ENCODE data around the gene GLI2. TPM values are rescaled to one million over a fixed set of nuclear protein-coding genes. Genes with fewer than 3 reads are reported as not detected.

GLI2 gene
- total and polyA plus RNA-seq, 8 donors, result 0.45 to 2.8 (median 0.68) TPM; not detected in 1

- TF ChIP-seq POLR2AphosphoS5 (IDR thresholded peaks at IDR 0.05) (no peak), POLR2A (IDR thresholded peaks at IDR 0.05) (no peak), EP300 (IDR thresholded peaks at IDR 0.05) (no peak)
- TF ChIP-seq, protein P1, sequence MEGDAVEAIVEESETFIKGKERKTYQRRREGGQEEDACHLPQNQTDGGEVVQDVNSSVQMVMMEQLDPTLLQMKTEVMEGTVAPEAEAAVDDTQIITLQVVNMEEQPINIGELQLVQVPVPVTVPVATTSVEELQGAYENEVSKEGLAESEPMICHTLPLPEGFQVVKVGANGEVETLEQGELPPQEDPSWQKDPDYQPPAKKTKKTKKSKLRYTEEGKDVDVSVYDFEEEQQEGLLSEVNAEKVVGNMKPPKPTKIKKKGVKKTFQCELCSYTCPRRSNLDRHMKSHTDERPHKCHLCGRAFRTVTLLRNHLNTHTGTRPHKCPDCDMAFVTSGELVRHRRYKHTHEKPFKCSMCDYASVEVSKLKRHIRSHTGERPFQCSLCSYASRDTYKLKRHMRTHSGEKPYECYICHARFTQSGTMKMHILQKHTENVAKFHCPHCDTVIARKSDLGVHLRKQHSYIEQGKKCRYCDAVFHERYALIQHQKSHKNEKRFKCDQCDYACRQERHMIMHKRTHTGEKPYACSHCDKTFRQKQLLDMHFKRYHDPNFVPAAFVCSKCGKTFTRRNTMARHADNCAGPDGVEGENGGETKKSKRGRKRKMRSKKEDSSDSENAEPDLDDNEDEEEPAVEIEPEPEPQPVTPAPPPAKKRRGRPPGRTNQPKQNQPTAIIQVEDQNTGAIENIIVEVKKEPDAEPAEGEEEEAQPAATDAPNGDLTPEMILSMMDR (IDR thresholded peaks at IDR 0.05), result no peak
- H3K4me1 ChIP-seq, result peaks cover 0 to 10% (median 6%) of the 10 kb centered on the region in 4 donors
- WGBS, 5 donors, result 84 to 97% (median 93%) methylated on average over 4 to 5 of the region's 5 CpGs
- H3K27me3 ChIP-seq, result peaks cover 0 to 7% (median 0%) of the 10 kb centered on the region in 3 donors
- H3K36me3 ChIP-seq, result no peaks in the 10 kb centered on the region
- no peak overlapping the region for H3K4me3 ChIP-seq
- intact Hi-C loops (cut with DNase I; ENCODE audit: low total_unique reads), result no loop called here
- no peak for DNase-seq
- H3K27ac ChIP-seq, result no peak overlapping the region
- no peaks in the 10 kb centered on the region for H3K9me3 ChIP-seq
Observed at GRCh38 chr2:120777787-120778186, 42.1 kb downstream of the GLI2 start.

GRCh38 chr2:120778244-120778643 lies 42.6 kb downstream of the GLI2 start:
- intact Hi-C loops (cut with DNase I; ENCODE audit: low total_unique reads), result no loop called here
- WGBS, 5 donors, result 81 to 88% (median 83%) methylated on average over 10 to 12 of the region's 12 CpGs
- Histone ChIP-seq H3K4me3 (no peak overlapping the region), H3K27me3 (peaks cover 0 to 7% (median 0%) of the 10 kb centered on the region in 3 donors), H3K36me3 (no peaks in the 10 kb centered on the region), H3K27ac (no peak overlapping the region), H3K4me1 (peaks cover 3 to 12% (median 9%) of the 10 kb centered on the region in 4 donors), H3K9me3 (no peaks in the 10 kb centered on the region)
- no peak for DNase-seq
- no peak for TF ChIP-seq EP300 (IDR thresholded peaks at IDR 0.05)
- TF ChIP-seq POLR2AphosphoS5 (IDR thresholded peaks at IDR 0.05), result no peak
- TF ChIP-seq, protein P1 (IDR thresholded peaks at IDR 0.05), result no peak
- TF ChIP-seq POLR2A (IDR thresholded peaks at IDR 0.05), result no peak

DNA sequence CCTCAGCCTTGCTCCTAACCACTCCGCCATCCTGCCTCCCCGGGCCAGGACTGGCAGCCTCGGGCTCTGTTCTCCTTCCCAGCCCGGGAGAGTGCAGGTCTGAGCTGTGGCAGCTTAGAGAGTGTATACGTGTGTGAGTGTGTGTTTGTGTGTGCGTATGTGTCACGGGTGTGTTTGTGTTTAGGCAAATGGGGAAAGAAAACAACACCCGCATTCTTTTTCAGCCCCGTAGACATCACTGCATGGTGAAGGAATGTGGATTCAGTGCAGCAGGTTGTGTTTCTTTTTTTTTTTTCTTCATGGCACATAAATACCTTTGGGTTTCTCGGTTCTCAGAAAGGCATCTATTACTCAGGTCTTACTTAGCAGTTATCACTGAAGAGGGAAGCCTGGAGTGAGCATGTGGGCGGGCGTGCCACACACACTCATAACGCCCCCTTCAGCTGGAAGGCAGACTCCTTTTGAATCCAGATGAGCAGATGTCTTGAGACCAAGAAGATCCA lies 44.2 kb downstream of the GLI2 start:
- DNase-seq, result peak in 1 of 2 donors; percentile 49
- H3K4me3 ChIP-seq, result no peak overlapping the region
- 55 to 64% (median 58%) methylated on average over 13 of the region's 13 CpGs for WGBS, 5 donors
- H3K27me3 ChIP-seq, result peaks cover 0 to 7% (median 0%) of the 10 kb centered on the region in 3 donors
- no peaks in the 10 kb centered on the region for H3K36me3 ChIP-seq
- intact Hi-C loops (cut with DNase I; ENCODE audit: low total_unique reads), result no loop called here
- H3K4me1 ChIP-seq, result peaks cover 5 to 23% (median 18%) of the 10 kb centered on the region in 4 donors
- H3K27ac ChIP-seq, result no peak overlapping the region
- H3K9me3 ChIP-seq, result no peaks in the 10 kb centered on the region
- no peak for TF ChIP-seq POLR2AphosphoS5 (IDR thresholded peaks at IDR 0.05)
- TF ChIP-seq EP300 (IDR thresholded peaks at IDR 0.05), result no peak

GRCh38 chr2:120780402-120780801 lies 44.7 kb downstream of the GLI2 start:
- WGBS, 5 donors, result 27 to 40% (median 31%) methylated on average over 5 to 7 of the region's 7 CpGs
- Histone ChIP-seq H3K27ac (no peak overlapping the region), H3K4me1 (peaks cover 5 to 23% (median 18%) of the 10 kb centered on the region in 4 donors), H3K36me3 (no peaks in the 10 kb centered on the region), H3K4me3 (no peak overlapping the region), H3K9me3 (no peaks in the 10 kb centered on the region), H3K27me3 (peaks cover 0 to 7% (median 0%) of the 10 kb centered on the region in 3 donors)
- intact Hi-C loops (cut with DNase I; ENCODE audit: low total_unique reads), result no loop called here
- TF ChIP-seq, protein P1 (IDR thresholded peaks at IDR 0.05), result no peak
- TF ChIP-seq EP300 (IDR thresholded peaks at IDR 0.05), result no peak
- TF ChIP-seq POLR2A (IDR thresholded peaks at IDR 0.05), result no peak
- no peak for TF ChIP-seq POLR2AphosphoS5 (IDR thresholded peaks at IDR 0.05)
- no peak for DNase-seq

DNA sequence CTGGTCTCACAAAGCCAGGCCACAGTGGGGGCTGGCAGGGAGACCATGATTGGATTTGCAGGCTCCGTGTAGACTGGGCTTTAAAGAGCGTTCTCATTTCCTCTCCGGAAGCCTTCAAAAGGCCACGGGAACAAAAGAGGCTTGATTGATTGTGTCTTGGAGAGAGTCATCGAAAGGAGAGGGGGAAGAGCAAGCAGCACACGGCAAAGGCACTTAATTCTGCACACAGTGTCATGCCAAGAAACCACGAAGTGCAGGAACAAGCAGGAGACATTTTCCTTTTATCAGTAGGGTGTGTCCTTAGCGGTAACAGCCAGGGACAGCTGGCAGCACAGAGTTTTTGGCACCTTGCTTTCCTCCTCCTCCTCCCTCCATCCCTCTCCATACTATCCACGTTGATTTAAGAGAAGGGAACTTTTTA lies 47.7 kb downstream of the GLI2 start:
- H3K4me1 ChIP-seq, result peaks cover 5 to 36% (median 21%) of the 10 kb centered on the region in 4 donors
- H3K9me3 ChIP-seq, result no peaks in the 10 kb centered on the region
- 5 to 17% (median 5%) methylated on average over 9 of the region's 9 CpGs for WGBS, 5 donors
- no peak for TF ChIP-seq EP300 (IDR thresholded peaks at IDR 0.05)
- peak in 2 of 3 donors; percentile 36 to 41 for TF ChIP-seq POLR2AphosphoS5 (IDR thresholded peaks at IDR 0.05)
- no peaks in the 10 kb centered on the region for H3K36me3 ChIP-seq
- H3K27me3 ChIP-seq, result peaks cover 0 to 7% (median 0%) of the 10 kb centered on the region in 3 donors
- intact Hi-C loops (cut with DNase I; ENCODE audit: low total_unique reads), result no loop called here
- no peak overlapping the region for H3K4me3 ChIP-seq
- H3K27ac ChIP-seq, result peak overlapping the region in 1 of 5 donors; percentile 26
- peak; percentile 45 to 62 for DNase-seq
